GM18861 (cell line): ENCODE results near the gene CPNE2.
"Not testable (repeated sequence)": the region's sequence is repeated elsewhere in the genome, so short reads cannot be mapped to it uniquely, and the experiment has no call there.

Source experiments
- ATAC-seq: cut with Tn5 transposase; IDR thresholded peaks from one replicate; pipeline ENCODE4 v1.9.1; 2021; ENCODE audit not compliant: unreplicated experiment

The CPNE2 gene

DNA sequence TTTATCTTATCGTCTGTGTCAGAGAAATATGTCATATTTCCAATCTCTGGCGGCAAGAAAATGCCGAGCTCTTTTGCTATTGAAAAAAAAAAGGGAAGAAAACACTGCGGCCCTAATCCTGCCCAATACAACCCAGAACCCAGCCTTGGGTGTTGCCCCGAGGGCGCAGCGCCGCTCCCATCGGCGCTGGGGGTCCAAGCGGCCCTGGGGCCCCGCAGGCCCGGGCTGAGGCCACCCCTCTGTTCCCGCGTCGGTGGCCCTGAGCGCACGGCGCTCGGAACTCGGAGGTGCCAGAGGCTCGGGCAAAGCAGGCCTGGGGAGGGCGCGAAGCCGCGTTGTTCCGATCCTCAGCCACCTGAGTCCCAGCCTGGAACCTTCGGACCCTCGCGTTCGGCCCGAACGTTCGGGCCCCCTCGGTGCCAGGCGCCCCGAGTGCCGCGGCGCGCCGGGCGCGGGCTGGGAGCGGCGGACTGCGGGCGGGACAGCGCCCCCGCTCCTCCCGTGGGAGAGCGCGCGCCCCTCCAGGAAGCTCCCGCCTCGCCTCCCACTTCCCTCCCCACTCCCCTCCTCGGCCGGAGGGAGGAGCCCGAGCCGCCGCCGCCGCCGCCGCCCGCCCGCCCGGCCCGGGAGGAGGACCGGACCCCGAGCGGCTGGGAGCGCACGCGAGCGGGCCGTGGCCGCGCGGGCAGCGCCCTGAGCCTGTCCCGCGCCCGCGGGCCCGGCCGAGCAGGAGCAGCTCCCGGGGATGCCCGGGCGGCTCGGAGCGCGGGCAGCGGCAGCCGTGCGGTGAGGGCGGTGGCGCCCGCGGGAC lies at the start of gene CPNE2:
CPNE2 (plus strand) TSS at position 609 of the 811 bp plus-strand sequence. CDS start 18,160 bp downstream, outside the sequence.
- ATAC-seq = no peak

DNA sequence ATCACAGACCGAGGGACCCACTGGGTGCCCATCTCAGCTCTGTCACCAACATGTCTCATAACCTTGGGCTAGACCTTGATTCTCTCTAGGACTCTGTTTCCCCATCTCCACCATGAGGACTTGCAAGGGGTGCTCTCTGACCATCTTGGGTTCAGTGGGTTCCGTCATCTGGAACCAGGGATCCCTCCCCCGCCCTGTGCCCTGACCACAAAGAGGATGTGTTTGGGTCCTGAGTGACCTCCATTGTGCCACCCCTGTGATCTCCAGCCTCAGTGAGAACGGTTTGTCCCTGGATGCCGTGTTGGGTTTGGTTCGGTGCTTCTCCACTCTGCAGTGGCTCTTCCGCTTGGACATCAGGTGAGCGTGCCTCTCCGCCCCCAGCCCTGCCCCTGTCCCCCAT lies 49.1 kb upstream of the CPNE2 start:
- ATAC-seq = no peak

DNA sequence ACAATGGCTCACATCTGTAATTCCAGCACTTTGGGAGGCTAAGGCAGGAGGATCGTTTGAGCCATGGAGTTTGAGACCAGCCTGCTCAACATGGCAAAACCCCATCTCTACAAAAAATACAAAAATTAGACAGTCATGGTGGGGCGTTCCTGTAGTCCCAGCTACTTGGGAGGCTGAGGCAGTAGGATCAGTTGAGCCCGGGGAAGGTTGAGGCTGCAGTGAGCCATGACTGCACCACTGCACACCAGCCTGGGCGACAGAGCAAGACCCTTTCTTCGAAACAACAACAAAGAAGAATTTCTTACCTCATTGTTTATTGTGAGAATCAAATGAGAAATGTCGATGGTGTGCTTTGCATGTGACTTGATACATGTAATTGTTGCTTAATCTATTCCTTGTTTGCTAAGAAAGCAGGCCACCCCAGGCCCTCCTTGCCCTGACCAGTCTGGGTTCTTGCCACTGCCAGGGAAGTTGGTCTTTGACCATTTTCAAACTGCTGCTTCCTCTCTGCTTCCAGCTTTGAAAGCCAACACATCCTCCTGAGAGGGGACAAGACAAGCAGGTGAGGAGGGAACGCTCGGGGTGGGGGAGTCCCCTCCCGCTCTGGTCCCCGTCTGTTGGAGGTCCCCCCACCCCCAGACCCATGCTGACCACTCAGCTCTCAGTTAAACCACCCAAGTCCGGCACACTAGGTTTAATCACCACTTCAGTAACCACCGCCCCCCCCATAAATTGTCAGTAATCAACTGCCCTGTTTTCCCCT lies 47.3 kb upstream of the CPNE2 start:
- ATAC-seq = no peak

DNA sequence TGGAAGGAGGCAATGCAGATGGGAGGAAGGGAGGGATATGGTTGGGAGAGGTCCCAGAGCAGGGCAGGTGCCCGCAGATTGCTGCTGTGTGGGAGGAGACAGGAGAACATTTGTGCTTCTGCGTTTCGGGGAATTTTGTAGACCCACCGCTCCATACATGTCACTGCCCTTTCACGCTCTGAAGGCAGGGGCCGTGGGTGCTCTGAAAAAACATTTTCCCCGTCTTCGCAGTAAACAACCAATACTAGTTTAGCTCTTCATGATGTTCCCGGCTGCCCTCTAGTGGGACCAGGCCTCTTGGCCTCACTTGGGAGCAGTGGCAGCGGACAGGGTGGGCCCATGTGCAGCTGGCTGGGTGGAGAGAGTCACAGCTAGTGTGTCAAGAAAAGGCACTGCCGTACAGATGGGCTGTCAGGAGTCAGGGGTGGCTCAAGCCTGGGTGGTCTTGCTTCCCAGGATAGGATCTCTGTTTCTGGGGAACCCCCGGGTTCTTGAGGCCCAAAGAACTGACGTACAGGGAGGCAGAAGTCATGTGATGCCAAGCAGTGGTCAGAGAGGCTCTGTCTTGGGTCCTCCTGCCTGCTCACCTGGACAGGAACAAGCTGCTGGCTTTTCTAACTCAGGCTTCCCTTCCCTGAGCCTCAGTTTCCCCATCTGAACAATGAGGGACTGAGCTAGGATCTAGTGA lies 46.5 kb upstream of the CPNE2 start:
- no peak for ATAC-seq

DNA sequence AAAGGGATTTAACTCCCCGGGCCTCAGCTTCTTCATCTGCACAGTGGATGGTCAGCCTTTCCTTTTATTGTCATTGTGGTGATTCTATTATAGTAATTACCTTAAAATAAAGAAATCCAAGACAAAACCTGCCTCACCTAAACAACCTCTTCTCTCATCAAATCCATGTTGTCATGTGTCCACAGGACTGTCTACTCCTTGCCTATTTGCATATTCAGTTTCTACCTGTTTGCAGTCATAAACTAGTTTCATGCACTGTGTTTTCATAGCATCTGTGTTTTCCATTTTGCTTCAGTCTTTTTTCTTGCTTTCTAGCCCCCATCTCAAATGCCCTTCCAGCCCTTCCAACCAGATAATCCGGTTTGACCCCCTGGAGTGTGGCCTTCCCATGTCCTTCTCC lies 44.3 kb upstream of the CPNE2 start:
- no peak for ATAC-seq

DNA sequence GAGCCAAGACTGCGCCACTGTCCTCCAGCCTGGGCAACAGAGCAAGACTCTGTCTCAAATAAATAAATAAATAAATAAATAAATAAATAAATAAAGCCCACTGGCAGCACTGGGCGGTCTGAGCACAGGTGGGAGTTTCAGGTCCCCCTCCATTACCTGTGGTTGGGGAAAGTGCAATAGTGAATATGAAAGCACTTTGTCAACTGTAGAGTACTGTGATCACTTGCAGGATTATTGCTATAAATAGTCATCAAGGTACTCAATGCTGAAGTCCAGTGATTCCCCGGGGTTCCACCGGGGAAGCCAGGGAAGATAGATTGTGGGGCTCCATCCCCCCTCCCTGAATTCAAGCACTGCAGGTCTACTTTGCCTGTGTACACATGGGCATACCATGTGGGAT lies 42.7 kb upstream of the CPNE2 start:
- peak; percentile 71 for ATAC-seq

DNA sequence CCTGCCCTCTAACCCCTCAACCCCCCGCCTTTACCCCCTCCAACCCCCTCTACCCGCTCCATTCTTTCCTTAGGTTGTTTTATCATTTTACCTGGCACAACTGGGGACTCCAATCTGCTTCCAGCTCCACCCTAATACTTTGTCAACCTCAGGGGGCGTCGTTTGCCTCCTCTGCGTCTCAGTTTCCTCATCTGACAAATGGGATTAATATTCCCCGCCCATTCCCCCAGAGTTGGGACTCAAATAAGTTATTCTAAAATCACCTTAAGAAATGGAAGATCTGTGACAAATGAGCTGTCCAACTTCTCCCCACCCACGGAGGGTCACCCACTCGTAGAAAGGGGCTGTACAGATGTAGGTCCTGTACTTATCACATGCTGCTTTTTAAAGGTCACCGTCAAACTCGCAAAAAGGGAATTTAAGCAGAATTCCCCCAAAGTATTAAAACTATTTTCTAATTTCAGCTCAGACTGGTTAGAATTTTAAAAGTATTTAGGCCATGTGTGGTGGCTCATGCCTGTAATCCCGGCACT lies 40.6 kb upstream of the CPNE2 start:
- no peak for ATAC-seq

DNA sequence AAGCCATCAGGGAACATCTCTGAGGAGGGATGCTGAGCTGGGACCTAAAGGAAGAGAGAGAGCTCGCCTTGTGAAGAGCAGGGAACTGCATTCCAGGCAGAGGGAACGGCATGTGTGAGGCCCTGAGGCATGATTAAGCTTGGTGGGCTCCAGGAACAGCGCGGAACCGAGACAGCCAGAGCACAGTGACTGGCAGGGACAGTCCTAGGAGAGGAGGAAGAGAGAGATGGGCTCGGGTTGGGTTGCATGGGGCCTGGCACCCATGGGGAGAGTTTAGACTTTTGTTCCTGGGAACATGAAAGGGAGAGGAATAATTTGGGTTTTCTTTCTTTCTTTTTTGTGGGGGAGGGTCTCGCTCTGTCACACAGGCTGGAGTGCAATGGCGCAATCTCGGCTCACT lies 39.2 kb upstream of the CPNE2 start:
- no peak for ATAC-seq

DNA sequence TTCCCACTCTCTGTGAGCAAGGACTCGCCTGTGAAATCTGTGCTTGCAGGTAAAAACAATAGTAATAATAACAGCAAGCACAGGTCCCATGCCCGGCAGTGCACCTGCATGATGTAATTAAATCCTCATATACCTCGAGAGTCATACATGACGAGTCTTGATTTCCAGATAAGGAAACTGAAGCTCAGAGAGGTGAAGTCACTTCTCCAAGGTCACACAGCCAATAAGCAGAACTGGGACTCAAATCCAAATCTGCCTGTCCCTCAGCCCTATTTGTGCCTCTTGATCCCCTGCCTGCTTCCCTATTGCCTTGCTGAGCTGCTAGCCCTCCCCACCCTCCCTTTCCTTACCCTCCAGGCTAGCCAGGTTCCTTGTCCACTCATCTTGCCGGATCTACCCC lies 38.0 kb upstream of the CPNE2 start:
- no peak for ATAC-seq

DNA sequence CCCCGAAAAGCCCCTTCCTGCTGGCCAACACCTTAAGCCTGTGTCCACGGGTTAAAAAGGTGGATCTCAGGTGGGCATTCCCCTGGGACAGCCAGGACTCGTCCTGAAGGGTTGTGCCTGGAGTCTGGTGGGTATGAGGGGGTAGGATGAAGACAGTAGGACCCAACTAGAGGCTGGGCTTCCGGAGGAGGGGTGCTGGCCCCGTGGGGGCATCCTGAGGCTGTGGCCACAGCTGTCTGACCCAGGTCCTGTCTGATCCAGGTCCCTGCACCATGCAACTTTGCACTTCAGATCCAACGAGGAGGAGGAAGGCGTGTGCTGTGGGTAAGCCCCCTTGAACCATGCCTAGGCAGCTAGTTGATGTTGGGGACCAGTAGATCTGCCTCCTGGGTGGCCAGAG lies 37.6 kb upstream of the CPNE2 start:
- ATAC-seq = no peak

DNA sequence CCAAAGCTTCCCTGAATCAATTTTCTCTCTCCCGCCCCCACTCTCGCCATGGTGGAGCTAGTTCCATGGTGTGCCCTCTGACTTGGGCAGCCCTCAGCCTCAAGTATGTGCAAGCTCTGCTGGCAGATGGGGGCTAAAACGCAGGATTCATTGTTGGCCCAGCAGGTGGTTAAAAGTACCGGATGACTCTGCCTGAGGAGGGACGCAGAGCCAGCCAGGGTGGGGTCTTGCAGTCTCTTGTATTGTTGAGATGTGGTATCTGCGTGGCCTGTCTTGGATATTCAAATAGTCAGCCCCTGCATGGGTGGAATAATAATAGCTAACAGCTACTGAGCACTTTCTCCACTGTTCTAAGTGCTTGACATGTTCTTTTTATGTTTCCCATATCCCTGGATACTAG lies 36.7 kb upstream of the CPNE2 start:
- ATAC-seq = no peak

DNA sequence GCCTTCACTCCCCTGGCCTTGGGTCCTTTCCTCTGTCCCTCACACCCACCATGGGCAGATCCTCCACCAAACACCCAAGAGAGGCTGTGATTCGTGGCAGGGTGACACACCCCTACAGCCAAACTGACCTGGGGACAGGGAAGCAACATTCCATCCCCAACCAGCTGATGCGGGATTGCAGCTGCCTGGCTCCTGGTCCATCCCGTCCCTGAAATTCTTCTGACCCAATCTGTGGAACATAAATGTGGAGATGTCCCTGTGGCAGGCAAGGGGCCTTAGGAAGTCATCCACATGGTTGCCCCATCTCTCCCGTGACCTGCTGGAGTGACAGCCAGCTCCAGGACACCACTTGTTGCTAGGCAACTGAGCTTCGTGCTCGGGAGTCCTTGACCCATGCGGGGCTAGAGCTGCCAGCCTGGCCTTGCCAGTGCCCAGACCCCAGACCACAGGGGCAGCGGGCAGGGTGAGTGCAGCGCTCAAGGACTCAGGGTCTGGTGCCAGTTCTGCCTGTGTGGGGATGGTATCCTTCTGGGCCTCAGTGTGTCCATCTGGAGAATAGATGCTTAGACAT lies 34.0 kb upstream of the CPNE2 start:
- no peak for ATAC-seq

DNA sequence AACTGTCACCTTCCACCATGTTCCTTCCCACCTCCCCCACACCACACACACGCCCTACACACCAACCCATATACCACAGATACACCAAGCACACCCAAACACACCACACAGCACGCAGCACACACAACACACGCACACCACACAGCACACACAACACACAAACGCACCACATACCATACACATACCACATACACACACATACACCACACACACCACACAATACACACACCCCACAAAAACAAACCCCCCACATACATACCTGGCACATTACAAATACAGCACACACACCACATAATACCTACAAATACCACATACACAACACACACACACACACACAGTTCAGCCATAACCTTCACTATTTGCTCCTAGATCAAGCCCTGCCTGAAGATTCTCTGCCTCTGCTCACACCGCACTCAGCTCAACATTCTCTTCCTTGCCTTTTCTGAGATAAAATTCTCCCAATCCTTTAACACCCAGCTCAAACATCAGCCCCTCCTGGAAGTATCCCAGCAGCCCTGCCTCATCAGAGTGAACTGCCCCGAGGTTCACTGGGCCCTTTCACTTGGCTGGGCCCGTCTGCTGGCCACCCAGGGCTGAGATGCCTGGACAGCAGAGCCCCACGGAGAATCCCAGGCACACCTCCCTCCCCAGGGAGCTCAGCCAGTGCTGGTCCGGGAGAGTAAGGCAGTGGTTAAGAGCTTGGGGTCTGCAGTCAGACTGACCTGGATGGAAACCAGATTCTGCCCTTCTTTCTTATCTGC lies 31.9 kb upstream of the CPNE2 start:
- no peak for ATAC-seq

DNA sequence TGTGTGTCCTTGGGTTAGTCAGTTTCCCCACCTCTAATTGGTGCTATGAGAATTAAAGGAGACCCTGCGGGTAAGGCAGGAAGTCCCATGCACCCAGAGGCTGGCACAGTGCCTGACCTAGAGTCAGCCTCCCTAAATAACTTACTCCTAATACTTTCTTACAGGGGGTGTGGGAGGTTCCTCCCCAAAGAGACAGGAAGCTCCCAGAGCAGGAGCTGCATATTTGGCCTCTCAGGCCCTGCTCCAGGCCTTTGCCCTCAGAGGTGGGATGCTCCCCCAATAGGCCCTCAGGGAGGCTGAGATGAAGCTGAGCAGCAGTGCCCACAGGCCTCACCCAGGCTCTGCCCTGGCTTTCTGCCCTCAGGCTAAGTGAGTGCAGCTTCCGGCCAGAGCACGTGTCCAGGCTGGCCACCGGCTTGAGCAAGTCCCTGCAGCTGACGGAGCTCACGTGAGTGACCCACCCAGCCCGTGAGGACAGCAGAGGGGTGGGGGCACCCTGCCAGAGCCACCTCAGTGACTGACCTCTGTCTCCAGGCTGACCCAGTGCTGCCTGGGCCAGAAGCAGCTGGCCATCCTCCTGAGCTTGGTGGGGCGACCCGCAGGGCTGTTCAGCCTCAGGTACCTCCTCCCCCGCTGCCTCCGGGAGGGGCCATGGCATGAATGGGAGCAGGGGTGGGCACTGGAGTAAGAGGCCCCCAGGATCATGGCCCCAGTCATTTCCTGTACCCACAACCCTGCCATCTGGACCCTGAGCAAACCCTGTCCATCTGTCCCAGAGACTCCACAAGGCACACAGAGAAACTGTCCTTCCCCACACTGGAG lies 31.1 kb upstream of the CPNE2 start:
- ATAC-seq = no peak

DNA sequence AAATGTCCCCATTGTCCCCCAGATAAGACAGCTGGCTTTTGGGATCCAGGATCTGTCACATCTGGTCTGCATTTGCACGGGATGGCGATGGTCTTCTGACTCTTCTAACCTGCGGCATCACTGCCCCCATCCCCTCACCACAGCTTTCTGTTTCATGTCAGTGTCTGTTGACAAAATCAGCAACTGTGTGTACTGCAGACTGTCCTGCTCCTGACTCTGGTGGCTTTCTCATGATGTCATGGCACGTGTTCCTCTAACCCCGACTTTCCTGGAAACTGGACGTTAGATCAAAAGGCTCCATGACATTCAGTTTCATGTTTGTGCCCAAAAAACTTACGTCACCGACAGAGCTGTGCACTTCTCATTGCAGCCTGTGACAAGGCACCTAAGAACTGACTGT lies 30.1 kb upstream of the CPNE2 start:
- no peak for ATAC-seq

DNA sequence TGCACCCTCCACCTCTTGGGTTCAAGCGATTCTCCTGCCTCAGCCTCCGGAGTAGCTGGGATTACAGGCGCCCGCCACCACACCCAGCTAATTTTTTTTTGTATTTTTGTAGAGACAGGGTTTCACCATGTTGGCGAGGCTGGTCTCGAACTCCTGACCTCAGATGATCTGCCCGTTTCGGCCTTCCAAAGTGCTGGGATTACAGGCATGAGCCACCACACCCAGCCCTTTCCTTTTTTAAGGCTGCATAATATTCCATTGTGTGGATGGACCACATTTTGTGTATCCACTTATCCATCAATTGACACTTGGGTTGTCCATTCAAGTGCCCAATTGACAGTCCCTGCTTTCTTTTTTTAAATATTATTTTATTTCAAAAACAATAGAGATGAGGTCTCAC lies 29.2 kb upstream of the CPNE2 start:
- ATAC-seq = not testable (repeated sequence)

DNA sequence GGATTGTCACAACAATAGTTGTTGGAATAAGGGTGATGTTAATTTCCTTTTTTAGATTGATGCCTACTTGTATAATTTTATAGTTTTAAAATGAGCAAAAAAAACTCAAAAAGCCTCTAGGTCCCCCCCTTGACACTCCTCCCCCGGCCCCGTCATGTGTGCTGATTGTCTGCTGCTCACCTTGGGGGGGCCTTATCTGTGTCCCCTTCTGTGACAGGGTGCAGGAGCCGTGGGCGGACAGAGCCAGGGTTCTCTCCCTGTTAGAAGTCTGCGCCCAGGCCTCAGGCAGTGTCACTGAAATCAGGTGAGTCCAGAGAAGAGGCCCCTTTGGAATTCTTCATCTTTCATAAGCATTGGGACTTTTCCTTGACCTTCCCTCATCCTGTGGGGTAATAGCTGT lies 27.4 kb upstream of the CPNE2 start:
- no peak for ATAC-seq

DNA sequence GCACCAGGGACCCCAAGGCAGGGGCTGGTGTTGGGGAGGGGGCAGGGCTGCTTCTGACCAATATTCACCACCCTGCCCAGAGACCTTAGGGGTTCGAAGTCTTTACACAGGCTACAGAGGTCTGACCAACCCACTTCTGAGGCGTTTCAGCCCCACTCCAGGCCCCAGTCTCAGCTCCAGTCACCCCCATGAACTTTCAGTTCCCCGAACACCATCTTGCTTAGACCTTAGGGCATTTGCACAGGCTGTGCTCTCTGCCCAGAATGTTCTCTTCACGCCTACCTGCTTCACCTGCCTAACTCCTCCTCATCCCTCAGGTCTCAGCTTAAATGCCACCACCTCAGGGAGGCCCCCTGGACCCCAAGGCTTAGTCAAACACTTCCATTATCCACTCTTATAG lies 25.8 kb upstream of the CPNE2 start:
- ATAC-seq = no peak

DNA sequence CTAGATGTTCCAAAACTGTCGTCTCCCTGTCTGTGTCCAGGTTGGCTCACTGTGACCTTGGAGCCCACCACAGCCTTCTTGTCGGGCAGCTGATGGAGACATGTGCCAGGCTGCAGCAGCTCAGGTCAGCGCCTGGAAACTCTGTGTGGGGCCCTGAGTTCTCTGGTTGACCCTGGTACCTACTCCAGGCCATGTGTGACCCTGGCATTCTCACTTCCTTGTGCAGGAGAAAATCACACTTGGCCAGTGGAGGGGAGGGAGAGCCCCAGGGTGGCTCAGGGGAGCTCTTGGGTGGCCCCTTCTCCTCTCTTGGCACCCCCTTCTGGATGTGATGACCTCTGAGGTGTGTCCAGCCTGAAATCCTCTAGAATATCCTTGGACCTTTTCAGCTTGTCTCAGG lies 25.0 kb upstream of the CPNE2 start:
- no peak for ATAC-seq

DNA sequence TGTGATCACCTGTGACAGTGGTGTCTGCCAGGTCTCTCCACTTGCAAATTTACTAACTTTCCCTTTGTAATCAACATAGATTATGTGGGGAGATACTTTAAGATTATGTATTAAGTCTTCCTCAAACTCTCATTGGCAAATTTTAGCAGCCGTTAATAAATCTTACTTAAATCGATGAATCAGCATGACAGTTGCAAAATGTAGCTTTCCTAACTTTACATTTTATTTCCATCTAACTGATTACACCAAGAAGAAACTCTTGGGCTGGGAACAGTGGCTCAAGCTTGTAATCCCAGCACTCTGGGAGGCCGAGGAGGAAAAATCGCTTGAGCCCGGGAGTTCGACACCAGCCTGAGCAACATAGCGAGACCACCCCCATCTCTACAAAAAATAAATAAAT lies 23.3 kb upstream of the CPNE2 start:
- no peak for ATAC-seq
